DOHH2 (cell line): ENCODE data around the gene CREB3L2.
"Not testable (repeated sequence)": the region's sequence is repeated elsewhere in the genome, so short reads cannot be mapped to it uniquely, and the experiment has no call there.

Experiments used
- H3F3A ChIP-seq: fragments of 200-600 bp; sonication (generic), shearing (Covaris generic); 2 replicates; pipeline ENCODE4 v1.6.0; 2016; ENCODE audit warnings: antibody characterized with exemption, mild to moderate bottlenecking; ENCODE audit not compliant: control insufficient read depth, insufficient read depth
- H3K27ac ChIP-seq: fragments of 200-600 bp; sonication (generic); 2 replicates; pipeline ENCODE4 v1.5.1; 2014; ENCODE audit warnings: low read depth, mild to moderate bottlenecking, low read length, moderate library complexity
- H3K27me3 ChIP-seq: fragments of 200-600 bp; sonication (generic); 2 replicates; pipeline ENCODE4 v1.6.1; 2014; ENCODE audit warnings: mild to moderate bottlenecking, low read length, mixed read lengths; ENCODE audit not compliant: control insufficient read depth
- H3K36me3 ChIP-seq: fragments of 200-600 bp; sonication (generic); 2 replicates; pipeline ENCODE4 v1.6.1; 2014; ENCODE audit warnings: mild to moderate bottlenecking, low read length, moderate library complexity, mixed read lengths; ENCODE audit not compliant: control insufficient read depth
- H3K4me1 ChIP-seq: fragments of 200-600 bp; sonication (generic); 2 replicates; pipeline ENCODE4 v1.6.1; 2014; ENCODE audit warnings: mild to moderate bottlenecking, low read length, mixed read lengths; ENCODE audit not compliant: control insufficient read depth
- H3K4me2 ChIP-seq: fragments of 200-600 bp; sonication (generic); 2 replicates; pipeline ENCODE4 v1.6.0; 2014; ENCODE audit warnings: mild to moderate bottlenecking, low read length, moderate library complexity
- H3K4me3 ChIP-seq: fragments of 200-600 bp; sonication (generic); 2 replicates; pipeline ENCODE4 v1.5.1; 2014; ENCODE audit warnings: mild to moderate bottlenecking, low read length, mixed read lengths
- H3K79me2 ChIP-seq: fragments of 200-600 bp; sonication (generic); 2 replicates; pipeline ENCODE4 v1.6.1; 2014; ENCODE audit warnings: mild to moderate bottlenecking, low read length, mixed read lengths; ENCODE audit not compliant: control insufficient read depth
- H3K9me2 ChIP-seq: fragments of 200-600 bp; sonication (generic); replicated peaks from 2 replicates; pipeline ENCODE4 v1.6.1; 2014; ENCODE audit warnings: mild to moderate bottlenecking, low read length, mixed read lengths; ENCODE audit not compliant: control insufficient read depth
- H3K9me3 ChIP-seq: fragments of 200-600 bp; sonication (generic); 2 replicates; pipeline ENCODE4 v1.6.1; 2014; ENCODE audit warnings: antibody characterized with exemption, low read length, mixed read lengths; ENCODE audit not compliant: control insufficient read depth, insufficient read depth
- H4K20me1 ChIP-seq: fragments of 200-600 bp; sonication (generic); 2 replicates; pipeline ENCODE4 v1.6.0; 2014; ENCODE audit warnings: low read depth, mild to moderate bottlenecking, antibody characterized with exemption, low read length, moderate library complexity; ENCODE audit not compliant: control insufficient read depth, insufficient read depth
- CTCF ChIP-seq: fragments of 200-600 bp; sonication (generic); IDR thresholded peaks from one replicate; pipeline ENCODE4 v1.5.1; 2014; ENCODE audit warnings: antibody characterized with exemption, mild to moderate bottlenecking, low read depth, low read length; ENCODE audit not compliant: poor library complexity, severe bottlenecking
- EZH2phosphoT487 ChIP-seq: fragments of 200-600 bp; sonication (generic); IDR thresholded peaks from 2 replicates; pipeline ENCODE4 v1.6.1; 2017; ENCODE audit warnings: borderline replicate concordance, mild to moderate bottlenecking, antibody characterized with exemption, low read length, moderate library complexity, mixed read lengths

Gene CREB3L2

GRCh38 chr7:137969828-137970227 lies 32.1 kb downstream of the CREB3L2 start:
- Histone ChIP-seq H3F3A (no peaks in the 10 kb centered on the region), H4K20me1 (no peaks in the 10 kb centered on the region), H3K27ac (no peak overlapping the region), H3K4me2 (no peak overlapping the region), H3K27me3 (no peaks in the 10 kb centered on the region), H3K9me3 (peaks cover 5% of the 10 kb centered on the region; the same call in 1 of the 2 replicates), H3K36me3 (no peaks in the 10 kb centered on the region), H3K4me3 (no peak overlapping the region), H3K9me2 (no peaks in the 10 kb centered on the region), H3K4me1 (no peaks in the 10 kb centered on the region), H3K79me2 (no peaks in the 10 kb centered on the region)
- no peak for TF ChIP-seq CTCF
- TF ChIP-seq EZH2phosphoT487, result no peak

- H3K4me3 ChIP-seq, result no peak overlapping the region
- no peak overlapping the region for H3K27ac ChIP-seq
- H3K4me1 ChIP-seq, result no peaks in the 10 kb centered on the region
- H3K9me2 ChIP-seq, result no peaks in the 10 kb centered on the region
- no peak overlapping the region for H3K4me2 ChIP-seq
- peaks cover 5% of the 10 kb centered on the region; the same call in 1 of the 2 replicates for H3K9me3 ChIP-seq
- TF ChIP-seq EZH2phosphoT487, result no peak
- H3K27me3 ChIP-seq, result no peaks in the 10 kb centered on the region
- H3F3A ChIP-seq, result no peaks in the 10 kb centered on the region
- no peaks in the 10 kb centered on the region for H3K36me3 ChIP-seq
- no peaks in the 10 kb centered on the region for H4K20me1 ChIP-seq
- H3K79me2 ChIP-seq, result no peaks in the 10 kb centered on the region
Observed at GRCh38 chr7:137968890-137969289, 33.0 kb downstream of the CREB3L2 start.

DNA sequence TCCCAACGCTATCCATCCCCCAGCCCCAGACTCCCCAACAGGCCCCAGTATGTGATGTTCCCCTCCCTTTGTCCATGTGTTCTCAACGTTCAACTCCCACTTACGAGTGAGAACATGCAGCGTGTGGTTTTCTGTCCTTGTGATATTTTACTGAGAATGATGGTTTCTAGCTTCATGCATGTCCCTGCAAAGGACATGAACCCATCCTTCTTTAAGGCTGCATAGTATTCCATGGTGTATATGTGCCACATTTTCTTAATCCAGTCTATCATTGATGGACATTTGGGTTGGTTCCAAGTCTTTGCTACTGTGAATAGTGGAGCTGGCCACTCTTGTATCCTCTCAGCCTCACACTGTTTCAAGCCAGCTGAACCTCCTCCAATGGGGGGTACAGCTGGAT lies 33.5 kb downstream of the CREB3L2 start:
- not testable (repeated sequence) for H3K9me3 ChIP-seq, H3K9me2 ChIP-seq, H3K4me2 ChIP-seq, H3K79me2 ChIP-seq, H3F3A ChIP-seq, H3K36me3 ChIP-seq, H3K4me1 ChIP-seq, H3K4me3 ChIP-seq, H4K20me1 ChIP-seq, H3K27me3 ChIP-seq, H3K27ac ChIP-seq

DNA sequence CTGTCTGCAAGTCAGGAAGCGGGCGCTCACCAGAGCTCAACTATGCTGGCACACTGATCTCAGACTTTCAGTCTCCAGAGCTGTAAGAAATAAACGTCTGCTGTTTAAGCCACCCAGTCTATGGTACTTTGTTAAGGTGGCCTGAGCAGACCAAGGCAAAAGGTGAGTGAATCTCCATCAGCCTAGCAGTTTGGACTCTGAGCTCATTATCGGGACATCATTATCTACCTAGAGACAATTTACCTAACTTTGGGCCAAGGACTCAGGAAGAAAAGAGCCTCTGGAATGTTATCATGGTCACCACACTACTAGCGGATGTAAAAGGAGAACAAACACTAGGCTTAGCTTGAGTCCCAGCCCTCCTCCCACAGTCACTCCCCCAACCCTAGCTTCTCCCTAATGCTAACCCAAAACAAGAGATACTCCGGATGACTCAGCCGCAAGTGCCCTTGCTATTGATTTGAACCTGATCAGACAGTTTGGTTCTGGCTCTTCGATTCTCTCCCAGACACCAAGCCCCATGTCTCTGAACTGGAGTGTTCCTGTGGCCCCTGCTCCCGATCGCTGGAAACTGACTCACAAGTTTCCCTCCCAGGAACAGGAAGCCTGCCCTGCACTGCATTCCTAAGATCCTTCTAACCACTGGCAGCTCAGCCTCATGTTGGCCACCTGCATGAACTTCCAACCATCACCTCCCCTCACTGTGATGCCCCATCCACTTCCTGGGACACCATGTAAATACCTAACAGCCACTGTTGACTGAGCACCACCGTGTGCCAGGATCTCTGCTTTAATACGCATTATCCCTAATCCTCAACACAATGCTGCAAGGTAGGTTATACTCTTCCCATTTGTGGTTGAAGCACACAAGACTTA lies 34.5 kb downstream of the CREB3L2 start:
- peaks cover 5% of the 10 kb centered on the region; the same call in 1 of the 2 replicates for H3K9me3 ChIP-seq
- no peaks in the 10 kb centered on the region for H3K9me2 ChIP-seq
- H3K4me3 ChIP-seq, result no peak overlapping the region
- H3K79me2 ChIP-seq, result no peaks in the 10 kb centered on the region
- no peaks in the 10 kb centered on the region for H3F3A ChIP-seq
- H3K4me2 ChIP-seq, result no peak overlapping the region
- TF ChIP-seq CTCF (no peak), EZH2phosphoT487 (no peak)
- H3K27ac ChIP-seq, result no peak overlapping the region
- no peaks in the 10 kb centered on the region for H4K20me1 ChIP-seq
- H3K36me3 ChIP-seq, result no peaks in the 10 kb centered on the region
- H3K4me1 ChIP-seq, result no peaks in the 10 kb centered on the region
- H3K27me3 ChIP-seq, result no peaks in the 10 kb centered on the region
